GM21515 (cell line): Measurements from ENCODE around the gene TCF12.
A peak's percentile ranks its signal among the peaks of the same experiment; 100 is the strongest.
"Not testable (repeated sequence)": the region's sequence is repeated elsewhere in the genome, so short reads cannot be mapped to it uniquely, and the experiment has no call there.

ENCODE experiments used
- ATAC-seq: cut with Tn5 transposase; IDR thresholded peaks from one replicate; pipeline ENCODE4 v1.9.1; 2021; ENCODE audit not compliant: unreplicated experiment

Gene TCF12

DNA sequence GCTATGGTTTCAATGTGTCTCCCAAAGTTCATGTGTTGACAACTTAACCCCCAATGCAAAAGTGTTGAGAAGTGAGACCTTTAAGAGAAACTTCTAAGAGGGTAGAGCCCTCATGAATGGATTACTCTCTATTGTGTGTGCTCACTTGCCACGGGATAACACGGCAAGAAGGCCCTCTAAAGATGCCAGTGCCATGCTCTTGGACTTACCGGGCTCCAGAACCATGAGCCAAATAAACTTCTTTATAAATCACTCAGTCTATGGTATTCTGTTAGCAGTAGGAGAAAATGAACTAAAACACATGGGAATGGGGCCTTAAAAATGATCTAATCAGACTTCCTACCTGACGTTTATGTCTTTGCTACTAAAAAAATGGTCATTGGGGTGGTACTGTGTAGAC, 2.6 kb upstream of the TCF12 start:
- ATAC-seq, result no peak

DNA sequence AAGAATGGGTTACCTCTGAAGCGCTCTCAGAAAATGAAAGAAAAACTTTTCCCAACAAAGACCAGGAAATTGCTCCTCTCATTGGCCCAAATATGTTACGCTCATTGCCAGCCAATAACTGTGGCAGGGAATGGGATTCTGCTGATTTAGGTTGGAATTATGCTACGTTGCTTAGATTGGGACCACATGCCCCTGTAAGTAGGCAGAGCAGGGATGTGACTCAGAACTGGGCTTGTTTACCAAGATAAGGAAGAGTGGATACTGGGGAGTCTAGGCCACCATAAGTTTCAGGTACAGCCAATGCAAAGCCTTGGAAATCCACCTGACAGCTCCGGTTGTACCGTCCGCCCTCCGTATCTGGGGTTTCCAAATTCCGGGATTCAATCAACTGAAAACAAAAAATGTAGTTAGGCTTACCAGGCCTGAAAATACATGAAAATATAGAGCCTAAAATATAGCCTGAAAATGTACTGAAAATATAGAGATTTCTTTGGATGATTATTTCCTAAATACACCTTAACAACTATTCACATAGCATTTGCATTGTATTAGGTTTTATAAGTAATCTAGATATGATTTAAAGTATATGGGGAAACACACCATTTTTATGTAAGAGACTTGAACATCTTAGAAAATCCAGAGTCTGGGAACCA, 1.5 kb upstream of the TCF12 start:
- no peak for ATAC-seq

DNA sequence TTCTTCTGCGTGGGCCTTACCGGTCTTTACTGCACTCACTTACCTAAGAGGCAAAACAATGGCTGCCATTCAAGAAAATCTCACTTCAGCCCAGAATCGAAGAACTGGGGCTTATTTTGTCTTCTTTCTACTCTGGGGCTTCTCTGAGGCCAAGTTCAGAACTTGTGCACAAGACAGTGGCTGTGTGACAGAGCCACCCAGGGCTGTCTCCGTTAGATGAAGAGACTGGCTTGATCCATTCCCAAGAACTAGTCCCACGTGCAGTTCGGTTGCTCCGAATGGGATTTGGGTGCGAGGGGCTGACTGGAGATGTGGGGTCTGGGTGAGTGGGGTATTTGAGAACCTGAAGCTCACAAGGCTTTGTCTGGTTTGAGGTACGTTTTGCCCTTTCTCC, 795 bp upstream of the TCF12 start:
- ATAC-seq, result no peak

DNA sequence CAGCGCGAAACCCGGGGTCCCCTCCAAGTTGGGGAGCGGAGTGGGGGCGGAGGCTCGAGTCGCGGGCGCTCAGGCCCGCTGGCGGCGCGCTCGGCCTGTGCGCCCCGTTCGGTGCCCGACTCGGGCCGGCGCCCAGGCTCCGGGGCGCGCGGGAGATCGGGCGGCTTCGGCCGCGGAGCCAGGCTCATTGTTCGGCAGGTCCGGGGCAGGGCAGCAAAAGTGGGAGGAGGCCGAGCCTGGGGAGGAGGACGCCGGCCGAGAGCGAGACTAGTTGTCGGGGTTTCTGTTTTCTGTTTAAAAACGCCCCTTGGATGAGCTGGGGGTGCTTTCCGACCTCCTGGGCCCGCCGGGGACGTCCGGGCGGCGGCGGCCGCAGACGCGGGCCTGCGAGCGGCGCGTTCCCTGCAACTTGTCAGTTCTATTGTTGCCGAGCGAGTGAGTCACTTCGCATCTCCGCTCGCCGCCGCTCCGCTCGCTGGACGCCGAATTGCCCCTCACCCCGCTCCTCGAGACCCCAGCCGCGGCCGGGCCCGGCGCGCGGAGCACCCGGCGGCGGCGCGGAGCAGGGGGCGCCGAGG, 676 bp downstream of the TCF12 start:
- peak; percentile 28 for ATAC-seq

DNA sequence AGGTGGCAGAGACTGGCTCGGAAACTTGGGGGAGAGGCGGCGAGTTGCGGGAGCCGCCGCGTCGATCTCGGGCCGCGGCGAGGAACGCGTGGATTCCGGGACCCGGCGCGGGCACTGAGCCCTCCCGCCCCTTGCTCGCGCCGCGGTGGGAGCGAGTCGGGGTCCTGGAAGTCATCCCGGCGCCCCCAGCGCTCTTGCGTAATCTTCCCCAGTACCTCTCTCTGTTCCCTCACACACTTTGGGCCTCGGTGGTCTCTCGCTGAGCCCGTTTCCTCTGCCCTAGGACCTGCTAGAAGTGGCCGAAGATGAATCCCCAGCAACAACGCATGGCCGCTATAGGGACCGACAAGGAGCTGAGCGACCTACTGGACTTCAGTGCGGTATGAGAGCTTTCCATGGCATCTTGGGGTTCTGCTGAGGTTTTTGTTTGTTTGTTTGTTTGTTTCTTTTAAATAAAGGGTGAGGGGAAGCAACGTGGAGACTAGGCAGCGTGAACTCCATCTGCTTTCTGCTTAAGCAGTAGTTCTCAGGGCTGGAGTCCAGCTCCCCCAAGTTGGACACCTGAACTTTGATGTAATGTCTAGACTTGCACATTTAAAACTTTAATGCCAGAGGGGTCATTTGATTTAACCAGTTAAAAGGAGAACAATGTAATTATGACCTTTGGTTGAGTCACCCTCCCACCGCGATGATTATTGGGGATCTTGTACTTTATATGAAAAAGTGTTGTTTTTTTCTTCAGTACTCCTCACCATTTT, 1.3 kb downstream of the TCF12 start:
- ATAC-seq, result peak; percentile 20

DNA sequence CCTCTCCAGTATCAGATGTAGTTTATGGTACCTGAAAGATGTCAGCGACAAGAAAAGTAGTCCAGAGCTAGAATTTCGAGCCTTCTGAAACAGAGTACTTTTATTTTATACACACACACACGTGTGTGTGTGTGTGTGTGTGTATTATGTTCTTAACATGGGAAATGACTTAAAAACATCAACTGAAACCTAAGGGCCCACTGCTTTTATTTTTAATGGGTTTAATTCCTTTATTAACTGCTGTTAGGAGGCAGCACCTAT, 1.9 kb downstream of the TCF12 start:
- no peak for ATAC-seq

DNA sequence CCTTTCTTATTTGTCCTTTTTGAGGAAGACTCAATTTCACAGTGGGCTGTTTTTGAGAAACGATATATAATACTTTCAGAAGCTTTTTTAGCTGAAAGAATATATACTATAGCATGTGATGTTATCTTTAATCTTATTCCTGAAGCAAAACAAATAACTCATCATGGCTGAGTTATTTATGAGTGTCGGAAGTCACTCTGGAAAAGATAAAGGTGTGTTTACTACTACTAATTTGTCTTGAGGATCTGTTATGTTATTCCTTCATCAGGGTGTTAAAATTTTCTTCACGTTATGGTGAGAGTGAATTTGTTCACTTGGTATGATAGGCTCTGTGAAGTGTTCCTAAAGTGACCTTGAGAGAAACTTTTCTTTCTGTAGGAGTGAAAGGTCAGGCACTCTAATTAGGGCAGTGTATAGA, 4.7 kb downstream of the TCF12 start:
- ATAC-seq, result no peak

DNA sequence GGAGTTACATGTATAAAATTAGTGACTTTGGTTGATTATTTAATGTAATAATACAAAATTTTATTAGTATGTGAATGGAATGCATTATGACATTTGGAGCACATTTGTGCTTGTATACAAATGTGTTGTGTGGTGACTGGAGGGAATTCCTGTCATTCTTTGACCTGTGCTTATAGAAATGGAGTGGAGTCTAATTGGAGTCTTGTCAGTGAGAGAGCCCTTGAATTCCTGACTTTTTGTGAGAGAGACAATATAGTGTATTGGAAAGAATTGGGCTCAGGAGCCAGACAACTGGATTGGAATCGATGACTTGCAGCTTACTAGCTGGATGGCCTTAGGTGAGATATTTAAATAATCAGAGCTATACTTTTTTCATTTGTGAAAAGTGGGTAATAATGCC, 9.4 kb downstream of the TCF12 start:
- ATAC-seq, result no peak

DNA sequence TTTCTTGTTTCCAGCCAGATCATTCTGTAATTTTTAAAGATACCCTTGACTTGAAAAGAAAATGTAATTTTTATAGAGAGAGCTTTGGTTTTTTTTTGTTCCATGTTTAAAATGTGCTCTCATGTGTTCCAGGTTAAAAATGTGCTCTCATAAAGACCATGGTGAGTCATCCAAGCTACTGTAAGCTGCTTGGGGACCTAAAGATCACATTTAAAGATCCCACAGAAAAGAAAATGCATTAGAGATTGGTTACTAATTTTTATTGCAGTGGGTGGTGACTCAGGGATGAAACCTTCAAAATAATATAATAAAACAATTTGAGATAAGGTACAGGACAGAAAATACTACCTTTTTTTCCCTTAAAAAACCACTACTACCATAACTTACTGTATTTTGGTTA, 11.0 kb downstream of the TCF12 start:
- no peak for ATAC-seq

DNA sequence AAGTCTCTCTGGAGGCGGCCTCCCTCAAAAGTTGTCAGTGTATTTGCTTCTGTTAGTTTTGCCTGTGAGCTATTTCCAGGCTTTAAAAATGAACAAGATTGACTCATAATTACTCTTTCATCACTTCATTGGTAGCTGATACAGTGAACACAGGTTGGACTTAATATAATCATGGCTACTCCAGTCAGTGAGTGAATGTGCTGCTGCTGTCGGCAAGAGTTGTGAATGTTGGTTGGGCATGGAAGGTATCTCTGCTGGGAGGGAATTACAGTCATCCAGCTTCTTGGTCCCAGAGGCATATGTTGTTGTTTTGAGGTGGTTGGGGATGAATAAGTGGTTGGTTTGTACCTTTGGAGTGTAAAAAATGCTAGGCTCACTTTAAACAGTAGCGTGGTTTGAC, 11.5 kb downstream of the TCF12 start:
- no peak for ATAC-seq

DNA sequence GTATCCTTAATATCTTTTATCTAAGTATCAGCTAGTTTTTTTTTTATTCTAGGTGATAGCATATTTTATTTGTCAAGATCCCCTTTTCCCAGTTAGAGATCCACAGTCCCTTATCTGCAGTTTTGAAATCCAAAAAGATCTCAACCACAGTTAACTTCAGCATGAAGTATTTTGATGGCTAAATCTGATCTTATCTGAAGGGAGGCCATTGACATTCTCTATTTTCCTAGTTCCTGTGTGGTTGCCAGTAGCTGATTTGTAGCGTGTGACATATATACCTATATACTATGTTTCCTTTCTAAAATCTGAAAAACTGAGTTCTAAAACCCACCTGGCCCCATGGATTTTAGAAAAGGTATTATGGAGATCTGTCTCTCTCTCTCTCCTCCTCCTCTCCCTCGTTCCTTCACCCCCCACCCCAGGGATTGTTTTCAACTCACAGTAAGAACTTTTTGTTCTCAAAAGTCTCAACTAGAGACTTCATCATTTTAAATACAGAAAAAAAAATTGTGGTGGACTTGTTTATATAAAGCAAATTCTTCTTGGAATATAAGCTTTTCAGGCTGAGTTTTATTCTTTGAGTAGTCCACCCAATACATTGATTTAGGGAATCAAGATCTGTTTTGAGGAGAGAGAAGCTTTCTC, 12.3 kb downstream of the TCF12 start:
- ATAC-seq, result no peak

DNA sequence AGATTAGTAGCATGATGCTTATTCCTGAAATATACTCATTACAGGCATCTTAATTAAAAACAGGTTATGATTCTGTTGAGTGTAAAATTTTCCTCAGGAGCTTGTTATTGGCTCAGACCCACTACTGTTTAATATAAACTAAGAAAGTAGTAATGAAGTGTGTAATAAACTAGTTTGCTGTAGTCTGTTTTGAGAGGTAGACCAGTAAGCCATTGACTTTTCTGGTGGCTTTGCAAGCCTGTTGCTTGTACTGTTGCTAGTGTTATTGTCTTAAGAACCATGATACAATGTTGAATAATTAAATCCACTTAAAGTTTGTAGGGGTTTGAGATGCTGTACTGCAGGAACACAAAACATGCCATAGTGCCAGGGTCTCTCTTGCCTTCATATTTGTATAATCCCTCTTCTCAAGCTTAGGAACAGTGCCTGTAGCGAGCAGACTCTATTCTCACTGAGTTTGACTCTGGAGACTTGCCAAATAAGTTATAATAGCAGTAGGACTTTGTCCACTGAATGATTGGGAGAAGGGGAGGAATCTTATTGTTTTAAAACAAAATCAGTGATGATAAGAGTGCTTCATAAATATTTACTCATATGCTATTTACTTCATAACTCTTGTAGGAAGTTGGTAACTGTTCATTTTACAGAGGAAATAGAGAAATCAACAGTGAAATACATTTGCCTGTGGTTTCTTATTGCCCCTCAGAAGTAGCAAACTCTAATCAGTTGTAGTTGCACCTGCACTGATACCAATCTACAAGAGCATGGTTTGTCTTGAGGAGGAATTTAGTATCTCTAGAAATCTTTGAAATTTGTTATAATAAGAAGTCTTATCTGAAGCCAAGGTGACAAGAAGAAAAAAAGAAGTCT, 13.4 kb downstream of the TCF12 start:
- ATAC-seq, result no peak

DNA sequence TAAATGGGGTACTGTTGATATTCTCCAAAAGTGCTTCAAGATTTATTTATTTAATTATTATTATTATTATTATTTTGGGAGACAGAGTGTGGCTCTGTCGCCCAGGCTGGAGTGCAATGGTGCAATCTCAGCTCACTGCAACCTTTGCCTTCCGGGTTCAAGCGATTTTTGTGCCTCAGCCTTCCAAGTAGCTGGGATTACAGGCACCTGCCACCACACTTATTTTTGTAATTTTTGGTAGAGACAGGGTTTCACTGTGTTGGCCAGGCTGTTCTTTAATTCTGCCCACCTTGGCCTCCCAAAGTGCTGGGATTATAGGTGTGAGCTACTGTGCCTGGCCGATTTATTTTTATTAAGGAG, 14.0 kb downstream of the TCF12 start:
- not testable (repeated sequence) for ATAC-seq

DNA sequence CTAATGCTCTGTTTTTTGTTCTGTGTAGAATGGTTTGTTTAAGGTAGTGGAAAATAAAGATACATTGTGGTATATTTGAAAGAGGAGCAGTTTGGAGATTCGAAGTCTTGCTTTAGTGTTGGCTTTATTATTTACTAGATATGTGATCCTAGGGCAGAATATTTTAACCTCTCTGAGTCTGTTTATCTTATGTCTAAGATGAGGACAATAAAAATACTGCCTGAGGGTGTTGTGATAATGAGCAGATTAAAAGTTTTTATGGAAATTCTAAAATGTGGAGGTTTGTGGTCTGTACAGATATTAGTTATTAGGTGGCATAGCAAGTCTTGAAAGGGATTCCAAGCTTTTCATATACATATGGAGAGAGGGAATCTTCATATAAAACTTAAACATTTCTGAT, 15.0 kb downstream of the TCF12 start:
- ATAC-seq, result no peak

DNA sequence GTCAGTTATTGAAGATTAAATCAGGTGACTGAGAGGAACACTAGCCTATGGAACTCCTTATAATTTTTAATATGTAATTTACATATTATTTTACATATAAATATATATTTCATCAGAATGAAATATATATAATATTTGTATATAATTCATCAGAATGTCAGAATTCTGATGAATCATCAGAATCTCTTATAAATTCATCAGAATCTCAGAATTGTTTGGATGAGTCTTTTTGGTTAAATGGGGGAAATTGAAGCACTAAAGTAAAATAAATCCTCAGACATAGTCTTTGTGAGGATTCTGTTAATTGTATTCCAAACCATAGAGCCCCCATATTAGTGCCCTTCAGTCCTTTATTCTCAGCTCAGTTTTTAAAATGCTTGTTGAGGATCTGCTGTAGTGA, 15.4 kb downstream of the TCF12 start:
- no peak for ATAC-seq

DNA sequence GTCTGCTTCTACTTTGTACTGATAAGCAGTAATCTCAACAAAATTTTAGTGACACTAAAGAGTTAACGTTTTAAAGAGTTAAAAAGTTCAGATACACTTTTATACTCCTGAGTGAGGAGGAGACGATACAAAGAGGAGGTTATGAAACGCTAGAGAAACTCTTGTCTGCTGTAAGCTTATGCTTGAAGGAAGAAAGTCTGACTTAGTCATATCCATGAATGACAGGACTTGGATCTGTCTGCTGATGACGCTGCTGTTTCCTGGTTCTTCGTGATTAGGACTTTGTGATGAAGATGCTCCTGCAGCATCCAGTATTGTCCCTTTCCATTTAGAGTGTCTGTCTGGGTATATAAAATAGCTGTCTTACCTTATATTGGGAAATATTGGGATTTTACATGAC, 15.8 kb downstream of the TCF12 start:
- ATAC-seq, result no peak

DNA sequence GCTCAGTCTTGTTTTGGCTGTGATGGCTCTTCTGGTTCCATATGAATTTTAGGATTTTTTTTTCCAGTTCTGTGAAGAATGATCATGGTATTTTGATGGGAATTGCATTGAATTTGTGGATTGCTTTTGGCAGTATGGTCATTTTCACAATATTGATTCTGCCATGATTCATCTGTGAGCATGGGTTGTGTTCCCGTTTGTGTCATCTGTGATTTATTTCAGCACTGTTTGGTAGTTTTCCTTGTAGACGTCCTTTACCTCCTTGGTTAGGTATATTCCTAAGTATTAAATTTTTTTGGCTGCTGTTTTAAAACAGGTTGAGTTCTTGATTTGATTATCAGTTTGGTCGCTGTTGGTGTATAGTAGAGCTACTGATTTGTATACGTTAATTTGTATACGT, 18.5 kb downstream of the TCF12 start:
- ATAC-seq, result no peak

DNA sequence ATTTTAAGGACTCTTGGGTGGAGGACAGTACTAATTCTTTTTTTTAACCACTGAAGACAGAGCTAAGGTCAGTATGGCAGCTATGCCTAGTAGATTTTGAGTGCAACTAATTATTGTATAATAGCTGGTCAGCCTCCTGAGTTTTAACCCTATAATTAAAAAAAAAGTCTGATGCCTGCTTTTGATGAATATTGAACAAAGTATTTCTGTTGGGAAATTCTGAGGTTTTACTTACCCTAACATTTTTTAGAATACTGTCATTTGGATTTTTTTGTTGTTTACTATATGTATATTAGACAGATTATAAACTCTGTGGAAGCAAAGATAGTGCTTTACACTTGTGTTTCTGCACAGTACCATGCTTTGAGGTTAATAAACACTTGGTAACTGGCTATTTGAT, 20.8 kb downstream of the TCF12 start:
- no peak for ATAC-seq

DNA sequence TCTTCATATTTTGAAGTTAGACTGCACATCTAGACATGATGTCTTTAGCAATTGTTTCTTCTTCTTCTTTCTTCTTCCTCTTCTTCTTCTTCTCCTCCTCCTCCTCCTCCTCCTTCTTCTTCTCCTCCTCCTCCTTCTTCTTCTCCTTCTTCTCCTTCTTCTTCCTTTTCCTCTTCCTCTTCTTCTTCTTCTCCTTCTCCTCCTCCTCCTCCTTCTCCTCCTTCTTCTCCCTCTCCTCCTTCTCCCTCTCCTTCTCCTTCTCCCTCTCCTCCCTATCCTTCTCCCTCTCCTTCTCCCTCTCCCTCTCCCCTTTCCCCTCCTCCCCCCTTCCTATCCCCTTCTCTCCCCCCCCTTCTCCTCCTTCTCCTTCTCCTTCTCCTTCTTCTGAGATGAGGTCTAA, 21.9 kb downstream of the TCF12 start:
- no peak for ATAC-seq

DNA sequence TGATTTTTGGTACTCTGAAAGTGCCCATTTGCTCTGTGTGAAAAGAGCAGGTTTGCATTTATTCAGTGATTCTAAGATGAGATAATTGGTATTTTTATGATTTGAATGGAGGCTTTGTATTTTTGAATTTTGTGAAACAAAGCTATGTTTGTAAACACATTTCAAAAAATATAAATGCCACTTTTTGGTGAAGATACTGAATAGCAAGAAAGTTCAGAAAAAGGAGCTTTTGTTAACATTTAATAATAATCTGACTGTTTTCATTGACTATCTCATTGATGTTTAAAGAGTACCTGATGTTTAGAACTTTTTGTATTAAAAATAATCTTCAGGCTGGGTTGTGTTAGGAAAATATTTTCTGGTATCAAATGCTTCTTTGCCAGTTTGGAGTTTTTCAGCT, 23.7 kb downstream of the TCF12 start:
- no peak for ATAC-seq

DNA sequence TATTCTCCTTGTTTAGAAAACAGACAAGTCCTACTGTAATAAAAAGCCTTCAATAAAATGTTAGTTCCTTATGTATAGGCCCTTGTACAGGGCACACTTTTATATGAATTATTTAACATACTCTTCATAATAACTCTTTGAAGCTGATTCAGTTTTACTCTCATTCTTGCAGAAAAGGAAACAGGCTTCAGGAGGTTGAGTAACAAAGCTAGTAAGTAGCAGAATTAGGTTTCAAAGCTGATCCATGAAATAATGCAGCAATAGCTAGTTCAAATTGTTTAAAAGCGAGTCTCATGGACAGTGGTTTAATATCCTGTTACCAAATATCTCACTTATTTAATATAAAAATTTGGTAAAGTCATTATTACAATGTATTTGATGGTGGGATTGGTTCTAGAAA, 25.0 kb downstream of the TCF12 start:
- no peak for ATAC-seq
